MG63 (cell line): ENCODE results near the gene HEATR1. TPM values are rescaled to one million over a fixed set of nuclear protein-coding genes. Genes with fewer than 3 reads are reported as not detected.

ENCODE experiments used
- DNase-seq: peaks from one replicate; pipeline ENCODE4 v3.0.0-alpha.2; 2020
- H3K27me3 ChIP-seq: fragments of 250-450 bp; sonication (Bioruptor Pico); 2 replicates; pipeline ENCODE4 v1.5.1; 2020; ENCODE audit warnings: mild to moderate bottlenecking, moderate library complexity
- H3K36me3 ChIP-seq: fragments of 250-450 bp; sonication (Bioruptor Pico); 2 replicates; pipeline ENCODE4 v1.5.1; 2020; ENCODE audit warnings: mild to moderate bottlenecking, moderate library complexity
- H3K4me3 ChIP-seq: fragments of 250-450 bp; sonication (Bioruptor Pico); 2 replicates; pipeline ENCODE4 v1.5.1; 2020; ENCODE audit warnings: mild to moderate bottlenecking, moderate library complexity
- H3K9me3 ChIP-seq: fragments of 250-450 bp; sonication (Bioruptor Pico); 2 replicates; pipeline ENCODE4 v1.5.1; 2020; ENCODE audit warnings: mild to moderate bottlenecking, moderate library complexity
- total RNA-seq: library from RNA; depleted of rRNA; stranded (reverse); fragments of >200 nt; shearing (Covaris generic); gene quantifications from 2 replicates; pipeline ENCODE4 v1.2.3, GENCODE V29; 2014; ENCODE audit warnings: low replicate concordance

HEATR1 gene
- total RNA-seq, 1 experiment from 2014 or later, result 15.1 TPM

GRCh38 chr1:236553370-236553769 is 50.9 kb downstream of the HEATR1 start:
- Histone ChIP-seq H3K4me3 (no peak overlapping the region), H3K27me3 (no peaks in the 10 kb centered on the region)

DNA sequence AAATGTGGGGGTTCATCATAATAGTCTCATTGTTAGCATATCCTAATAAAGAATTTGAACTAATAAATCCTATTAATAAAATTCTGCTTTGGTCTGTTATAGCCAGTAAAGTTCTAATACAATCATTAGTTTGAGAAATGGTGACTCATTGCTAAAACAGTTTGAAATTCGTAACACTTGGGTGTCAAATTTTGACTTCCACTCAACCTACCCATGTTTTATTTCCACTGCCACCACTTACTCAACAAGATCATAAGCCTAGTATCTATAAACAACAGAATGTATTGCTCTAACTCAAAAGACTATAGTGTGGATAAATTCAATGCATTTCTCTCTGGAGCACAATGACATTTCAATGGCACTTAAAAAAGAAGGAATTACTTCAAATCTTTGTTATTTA is 51.4 kb downstream of the HEATR1 start:
- peaks cover 100% of the 10 kb centered on the region for H3K36me3 ChIP-seq
- no peak overlapping the region for H3K4me3 ChIP-seq

More at GRCh38 chr1:236553370-236553769, 50.9 kb downstream of the HEATR1 start:
- peaks cover 100% of the 10 kb centered on the region for H3K36me3 ChIP-seq
- no peak for DNase-seq
- H3K9me3 ChIP-seq, result no peaks in the 10 kb centered on the region

GRCh38 chr1:236552096-236552495 is 52.2 kb downstream of the HEATR1 start:
- DNase-seq, result no peak
- H3K36me3 ChIP-seq, result peaks cover 100% of the 10 kb centered on the region
- no peaks in the 10 kb centered on the region for H3K27me3 ChIP-seq
- H3K9me3 ChIP-seq, result no peaks in the 10 kb centered on the region
- H3K4me3 ChIP-seq, result no peak overlapping the region

More for the DNA sequence above, 51.4 kb downstream of the HEATR1 start:
- no peaks in the 10 kb centered on the region for H3K9me3 ChIP-seq
- no peaks in the 10 kb centered on the region for H3K27me3 ChIP-seq
- DNase-seq, result no peak

- Histone ChIP-seq H3K4me3 (no peak overlapping the region), H3K36me3 (peaks cover 100% of the 10 kb centered on the region), H3K9me3 (no peaks in the 10 kb centered on the region), H3K27me3 (no peaks in the 10 kb centered on the region)
- no peak for DNase-seq
These were observed 53.1 kb downstream of the HEATR1 start for GRCh38 chr1:236550961-236551851.

GRCh38 chr1:236548452-236548851 is 55.9 kb downstream of the HEATR1 start:
- no peaks in the 10 kb centered on the region for H3K27me3 ChIP-seq
- H3K36me3 ChIP-seq, result peaks cover 100% of the 10 kb centered on the region
- no peak for DNase-seq
- no peak overlapping the region for H3K4me3 ChIP-seq
- no peaks in the 10 kb centered on the region for H3K9me3 ChIP-seq

DNA sequence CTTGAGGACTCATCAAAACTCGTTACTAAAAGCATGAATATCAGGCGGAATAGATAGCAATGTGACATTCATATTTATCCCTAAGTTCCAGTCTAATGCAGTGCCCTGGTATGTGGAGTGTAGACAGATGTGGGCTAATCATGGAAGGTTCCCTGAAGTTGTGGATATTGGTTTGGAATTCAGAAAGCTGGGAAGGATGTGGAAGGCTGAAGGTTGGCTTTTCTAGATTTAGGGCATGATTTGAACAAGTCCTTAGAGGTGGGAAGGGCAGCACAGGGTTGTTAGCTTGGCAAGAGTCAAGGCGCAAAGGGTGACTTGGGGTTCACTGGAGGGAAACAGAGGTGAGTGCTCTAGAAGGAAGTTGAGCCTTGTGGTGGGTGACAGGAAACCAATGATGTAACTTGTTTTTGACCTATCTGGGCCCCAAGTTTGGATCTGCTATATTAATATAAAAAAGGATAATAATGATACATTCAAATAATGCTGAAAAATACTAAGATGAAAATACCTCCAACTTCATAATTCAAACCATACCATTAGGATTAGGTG is 58.6 kb downstream of the HEATR1 start:
- Histone ChIP-seq H3K9me3 (no peaks in the 10 kb centered on the region), H3K27me3 (no peaks in the 10 kb centered on the region), H3K4me3 (no peak overlapping the region), H3K36me3 (peaks cover 96% of the 10 kb centered on the region)
- DNase-seq, result no peak

- no peaks in the 10 kb centered on the region for H3K9me3 ChIP-seq
- H3K4me3 ChIP-seq, result no peak overlapping the region
- H3K27me3 ChIP-seq, result no peaks in the 10 kb centered on the region
- H3K36me3 ChIP-seq, result peaks cover 81% of the 10 kb centered on the region
- DNase-seq, result no peak
These were observed 61.1 kb downstream of the HEATR1 start for GRCh38 chr1:236543065-236543669.

- H3K27me3 ChIP-seq, result no peaks in the 10 kb centered on the region
- H3K4me3 ChIP-seq, result no peak overlapping the region
- DNase-seq, result no peak
- H3K9me3 ChIP-seq, result no peaks in the 10 kb centered on the region
- peaks cover 66% of the 10 kb centered on the region for H3K36me3 ChIP-seq
These were observed 62.6 kb downstream of the HEATR1 start for GRCh38 chr1:236541710-236542109.

- no peaks in the 10 kb centered on the region for H3K9me3 ChIP-seq
- DNase-seq, result no peak
- H3K27me3 ChIP-seq, result no peaks in the 10 kb centered on the region
- H3K36me3 ChIP-seq, result peaks cover 58% of the 10 kb centered on the region
- no peak overlapping the region for H3K4me3 ChIP-seq
These were observed 63.4 kb downstream of the HEATR1 start for GRCh38 chr1:236540813-236541465.

- DNase-seq, result no peak
- no peak overlapping the region for H3K4me3 ChIP-seq
- H3K9me3 ChIP-seq, result no peaks in the 10 kb centered on the region
- H3K36me3 ChIP-seq, result peaks cover 19% of the 10 kb centered on the region
- H3K27me3 ChIP-seq, result no peaks in the 10 kb centered on the region
These were observed 67.8 kb downstream of the HEATR1 start for GRCh38 chr1:236536540-236536939.

GRCh38 chr1:236535662-236536161 is 68.6 kb downstream of the HEATR1 start:
- Histone ChIP-seq H3K4me3 (no peak overlapping the region), H3K9me3 (no peaks in the 10 kb centered on the region), H3K27me3 (no peaks in the 10 kb centered on the region), H3K36me3 (peaks cover 13% of the 10 kb centered on the region)
- DNase-seq, result no peak

DNA sequence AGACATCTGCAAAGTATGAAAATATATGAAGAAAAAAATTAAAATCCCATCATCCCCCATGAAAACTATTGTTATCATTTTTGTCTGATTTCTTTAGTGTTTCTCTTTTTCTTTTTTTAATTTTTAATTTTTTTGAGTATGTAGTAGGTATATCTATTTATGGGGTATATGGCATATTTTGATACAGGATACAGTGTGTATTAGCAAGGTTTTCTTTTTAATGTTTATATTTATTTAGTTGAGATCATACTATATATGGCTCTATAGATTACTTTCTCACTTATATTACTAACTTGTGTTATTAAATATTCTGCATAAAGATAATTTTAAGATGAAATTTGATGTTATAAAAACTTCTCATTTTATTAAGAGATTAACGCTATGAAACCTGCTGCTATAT is 69.1 kb downstream of the HEATR1 start:
- no peak overlapping the region for H3K4me3 ChIP-seq
- H3K27me3 ChIP-seq, result no peaks in the 10 kb centered on the region
- no peaks in the 10 kb centered on the region for H3K9me3 ChIP-seq
- H3K36me3 ChIP-seq, result peaks cover 10% of the 10 kb centered on the region; the same call in 1 of the 2 replicates
- no peak for DNase-seq

GRCh38 chr1:236534151-236534651 is 70.1 kb downstream of the HEATR1 start:
- no peak for DNase-seq
- no peak overlapping the region for H3K4me3 ChIP-seq
- H3K27me3 ChIP-seq, result no peaks in the 10 kb centered on the region

GRCh38 chr1:236532850-236533249 is 71.5 kb downstream of the HEATR1 start:
- H3K36me3 ChIP-seq, result peaks cover 3% of the 10 kb centered on the region; the same call in 1 of the 2 replicates
- no peak overlapping the region for H3K4me3 ChIP-seq
- no peaks in the 10 kb centered on the region for H3K27me3 ChIP-seq
- no peaks in the 10 kb centered on the region for H3K9me3 ChIP-seq
- no peak for DNase-seq

More at GRCh38 chr1:236534151-236534651, 70.1 kb downstream of the HEATR1 start:
- H3K36me3 ChIP-seq, result peaks cover 10% of the 10 kb centered on the region; the same call in 1 of the 2 replicates
- no peaks in the 10 kb centered on the region for H3K9me3 ChIP-seq

DNA sequence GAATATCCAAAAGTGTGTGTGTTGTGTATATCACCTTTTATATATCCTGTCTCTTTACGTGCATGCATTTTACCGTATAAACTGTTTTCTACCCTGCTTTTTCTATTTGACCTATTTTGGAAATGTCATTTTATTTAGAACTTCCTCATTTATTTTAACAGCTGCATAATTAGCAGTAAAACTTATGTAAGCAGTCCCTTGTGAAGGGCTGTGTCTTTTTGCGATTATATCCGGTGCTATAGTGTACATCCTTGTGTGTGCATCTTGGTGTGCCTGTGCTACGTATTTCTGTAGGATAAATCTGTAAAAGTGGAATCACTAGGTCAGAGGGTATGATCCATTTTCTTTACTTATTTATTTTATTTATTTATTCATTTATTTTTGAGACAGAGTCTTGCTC is 73.4 kb downstream of the HEATR1 start:
- no peaks in the 10 kb centered on the region for H3K9me3 ChIP-seq
- no peak overlapping the region for H3K4me3 ChIP-seq
- DNase-seq, result no peak
- H3K36me3 ChIP-seq, result peaks cover 13% of the 10 kb centered on the region
- no peaks in the 10 kb centered on the region for H3K27me3 ChIP-seq

DNA sequence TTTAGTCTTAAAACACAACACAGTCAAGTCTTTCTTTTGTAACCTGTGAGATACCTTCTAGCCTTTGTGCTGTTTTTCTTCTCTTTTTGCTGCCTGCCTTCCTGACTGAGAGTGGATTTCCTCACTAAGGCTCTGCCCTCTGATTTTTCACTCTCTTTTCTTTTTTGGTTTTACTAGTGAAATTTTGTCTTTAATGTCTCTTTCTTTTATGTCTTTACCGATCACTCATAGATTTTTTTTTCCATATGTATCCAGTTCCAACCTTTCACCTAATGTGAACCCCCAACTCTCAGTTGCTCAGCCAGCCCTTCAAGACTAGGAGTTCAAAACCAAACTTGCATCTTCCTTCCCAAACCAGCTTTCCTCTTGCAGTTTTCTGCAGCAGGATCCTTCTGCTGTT is 74.0 kb downstream of the HEATR1 start:
- H3K36me3 ChIP-seq, result peaks cover 15% of the 10 kb centered on the region
- no peaks in the 10 kb centered on the region for H3K9me3 ChIP-seq

More for the DNA sequence above, 74.0 kb downstream of the HEATR1 start:
- Histone ChIP-seq H3K27me3 (no peaks in the 10 kb centered on the region), H3K4me3 (no peak overlapping the region)
- DNase-seq, result no peak
